Keratinocyte (primary cell): ENCODE results near the gene TOR3A. TPM values are rescaled to one million over a fixed set of nuclear protein-coding genes. Genes with fewer than 3 reads are reported as not detected.

Experiments used
- DNase-seq: peaks from one replicate; pipeline ENCODE4 v3.0.0-alpha.2; 2011; ENCODE audit warnings: low read depth, missing footprints, low spot score
- FAIRE-seq: peaks from 2 replicates; lab custom pipeline; 2011; peaks lifted over from hg19 to GRCh38; lab: Jason Lieb, UNC
- H2AFZ ChIP-seq: 2 replicates; pipeline ENCODE4 v1.6.0; 2012; ENCODE audit warnings: low read length, control low read depth, inconsistent platforms; ENCODE audit not compliant: control insufficient read depth
- H3K27ac ChIP-seq: 2 replicates; pipeline ENCODE4 v1.5.1; 2011; ENCODE audit warnings: low read length; ENCODE audit not compliant: control insufficient read depth, insufficient read depth
- H3K27me3 ChIP-seq: 3 replicates; pipeline ENCODE4 v1.6.0; 2011; ENCODE audit warnings: low read length; ENCODE audit not compliant: control insufficient read depth, insufficient read depth; ENCODE audit errors: extremely low read depth
- H3K36me3 ChIP-seq, 2 experiments: 2 replicates in 1 of 2; 3 replicates in 1 of 2; pipeline ENCODE4 v1.5.1; 2011; ENCODE audit warnings: low read length in 2 of 2, mild to moderate bottlenecking in 1 of 2; ENCODE audit not compliant: control insufficient read depth in 2 of 2, insufficient read depth in 2 of 2; ENCODE audit errors: extremely low read depth in 1 of 2
- H3K4me1 ChIP-seq: 3 replicates; pipeline ENCODE4 v1.5.1; 2011; ENCODE audit warnings: low read length; ENCODE audit not compliant: control insufficient read depth, insufficient read depth; ENCODE audit errors: extremely low read depth
- H3K4me2 ChIP-seq: 3 replicates; pipeline ENCODE4 v1.6.0; 2011; ENCODE audit warnings: low read depth, low read length; ENCODE audit not compliant: control insufficient read depth, insufficient read depth; ENCODE audit errors: extremely low read depth
- H3K4me3 ChIP-seq, 3 experiments: fragments of 200-600 bp in 1 of 3; sonication (generic) in 1 of 3; 2 replicates in 2 of 3; 3 replicates in 1 of 3; pipeline ENCODE4 v1.5.1; 2011 to 2016; ENCODE audit warnings: low read length in 3 of 3, mild to moderate bottlenecking in 3 of 3, control low read depth in 2 of 3, inconsistent platforms in 1 of 3, low read depth in 1 of 3, mixed read lengths in 1 of 3, mixed run types in 1 of 3, moderate library complexity in 1 of 3; ENCODE audit not compliant: control insufficient read depth in 2 of 3, insufficient read depth in 2 of 3; ENCODE audit errors: extremely low read depth in 1 of 3
- H3K79me2 ChIP-seq: 2 replicates; pipeline ENCODE4 v1.6.0; 2012; ENCODE audit warnings: low read length; ENCODE audit not compliant: control insufficient read depth, insufficient read depth
- H3K9ac ChIP-seq: 3 replicates; pipeline ENCODE4 v1.6.0; 2011; ENCODE audit warnings: low read length; ENCODE audit not compliant: control insufficient read depth, insufficient read depth; ENCODE audit errors: extremely low read depth
- H3K9me1 ChIP-seq: 3 replicates; pipeline ENCODE4 v1.6.0; 2011; ENCODE audit warnings: low read length; ENCODE audit not compliant: control insufficient read depth, insufficient read depth; ENCODE audit errors: extremely low read depth
- H3K9me3 ChIP-seq: 2 replicates; pipeline ENCODE4 v1.5.1; 2012; ENCODE audit warnings: low read depth, low read length; ENCODE audit not compliant: control insufficient read depth
- H4K20me1 ChIP-seq: 3 replicates; pipeline ENCODE4 v1.6.0; 2011; ENCODE audit warnings: low read length; ENCODE audit not compliant: control insufficient read depth, insufficient read depth; ENCODE audit errors: extremely low read depth
- CTCF ChIP-seq, 3 experiments: IDR thresholded peaks in 1 of 3; conservative IDR thresholded peaks in 1 of 3; optimal IDR thresholded peaks in 1 of 3; 2 replicates in 2 of 3; 3 replicates in 1 of 3; pipeline versions ENCODE3 to v1.5.1; 2011; ENCODE audit warnings: low read length in 3 of 3, mild to moderate bottlenecking in 3 of 3, moderate library complexity in 2 of 3, control low read depth in 1 of 3, inconsistent platforms in 1 of 3; ENCODE audit not compliant: insufficient read depth in 2 of 3; ENCODE audit errors: extremely low read depth in 1 of 3
- EZH2 ChIP-seq: IDR thresholded peaks from one replicate; pipeline ENCODE4 v1.6.1; 2012; ENCODE audit warnings: inconsistent platforms, mild to moderate bottlenecking, low read length, moderate library complexity
- dilution Hi-C: fragments of 300-500 bp; cut with MboI; formaldehyde crosslinking; loops from one replicate; pipeline ENCODE4 v1.7.0; 2020; ENCODE audit warnings: low sequenced_read_pairs; ENCODE audit not compliant: extremely low pct_ligation_motif_present
- polyA plus RNA-seq, 5 experiments: library from polyadenylated mRNA; depleted of rRNA in 3 of 5; stranded (reverse) in 3 of 5; stranded (forward) in 1 of 5; unstranded in 1 of 5; fragments of >200 nt; gene quantifications; 1 replicate in 1 of 5; 2 replicates in 3 of 5; 3 replicates in 1 of 5; pipeline versions ENCODE4 v1.2.1 to v1.2.3, GENCODE V29; 2011 to 2012; ENCODE audit warnings: missing spikeins in 2 of 5, low read depth in 1 of 5, low replicate concordance in 1 of 5

TOR3A gene
- polyA plus RNA-seq, 1 donor (not counting 4 experiments of a cell fraction or from before 2014, with no cell fraction given): 16.8 TPM

- H4K20me1 ChIP-seq: no peaks in the 10 kb centered on the region
- no peaks in the 10 kb centered on the region for H3K9me1 ChIP-seq
- TF ChIP-seq EZH2: no peak
- no peak for TF ChIP-seq CTCF (optimal IDR thresholded peaks at IDR 0.05 in 1 of 3, IDR thresholded peaks at IDR 0.05 in 1 of 3, conservative IDR thresholded peaks at IDR 0.05 in 1 of 3; ENCODE audit: extremely low read depth in 1 of 3, insufficient read depth in 2 of 3, low read length in 3 of 3)
- H3K4me1 ChIP-seq: peaks cover 13% of the 10 kb centered on the region
- no peak overlapping the region for H2AFZ ChIP-seq
- no peak overlapping the region for H3K4me2 ChIP-seq
- DNase-seq (no peak), FAIRE-seq (no peak)
- H3K9me3 ChIP-seq: no peaks in the 10 kb centered on the region
- peaks cover 24% of the 10 kb centered on the region for H3K79me2 ChIP-seq
- H3K4me3 ChIP-seq: no peak overlapping the region
- H3K27me3 ChIP-seq: no peaks in the 10 kb centered on the region
- dilution Hi-C loops: no loop called here
- H3K27ac ChIP-seq: no peak overlapping the region
- H3K36me3 ChIP-seq: no peaks in the 10 kb centered on the region
- no peak overlapping the region for H3K9ac ChIP-seq
These were observed 38.6 kb upstream of the TOR3A start for GRCh38 chr1:179043266-179043665.

GRCh38 chr1:179043907-179044306 lies 38.0 kb upstream of the TOR3A start:
- dilution Hi-C loops: no loop called here
- peaks cover 6% of the 10 kb centered on the region for H3K4me1 ChIP-seq
- no peaks in the 10 kb centered on the region for H3K9me3 ChIP-seq
- FAIRE-seq (no peak), DNase-seq (no peak)
- no peak overlapping the region for H3K4me3 ChIP-seq
- no peak overlapping the region for H2AFZ ChIP-seq
- TF ChIP-seq CTCF (optimal IDR thresholded peaks at IDR 0.05 in 1 of 3, IDR thresholded peaks at IDR 0.05 in 1 of 3, conservative IDR thresholded peaks at IDR 0.05 in 1 of 3; ENCODE audit: extremely low read depth in 1 of 3, insufficient read depth in 2 of 3, low read length in 3 of 3) (no peak), EZH2 (no peak)
- no peaks in the 10 kb centered on the region for H3K36me3 ChIP-seq
- no peak overlapping the region for H3K27ac ChIP-seq
- H3K79me2 ChIP-seq: peaks cover 24% of the 10 kb centered on the region
- no peak overlapping the region for H3K4me2 ChIP-seq
- H3K9ac ChIP-seq: no peak overlapping the region
- H4K20me1 ChIP-seq: no peaks in the 10 kb centered on the region
- no peaks in the 10 kb centered on the region for H3K27me3 ChIP-seq
- no peaks in the 10 kb centered on the region for H3K9me1 ChIP-seq
